GM12878 (cell line): Measurements from ENCODE around the gene NTM.

Experiments
- CBX3 ChIP-seq: fragments of 200-600 bp; sonication (generic); IDR thresholded peaks from 2 replicates; pipeline ENCODE4 v1.6.1; 2016; ENCODE audit warnings: low read depth, borderline replicate concordance
- GATAD2B ChIP-seq: fragments of 450-650 bp; conservative IDR thresholded peaks from 2 replicates; pipeline ENCODE4 v1.6.1; 2017; ENCODE audit warnings: low read depth, mild to moderate bottlenecking, moderate library complexity
- RBBP5 ChIP-seq: fragments of 200-600 bp; sonication (generic); conservative IDR thresholded peaks from 2 replicates; pipeline ENCODE4 v1.6.1; 2016
- TAF1 ChIP-seq: IDR thresholded peaks from 2 replicates; pipeline ENCODE4 v1.6.1; 2011; ENCODE audit warnings: mild to moderate bottlenecking, low read depth, low read length, borderline replicate concordance

DNA sequence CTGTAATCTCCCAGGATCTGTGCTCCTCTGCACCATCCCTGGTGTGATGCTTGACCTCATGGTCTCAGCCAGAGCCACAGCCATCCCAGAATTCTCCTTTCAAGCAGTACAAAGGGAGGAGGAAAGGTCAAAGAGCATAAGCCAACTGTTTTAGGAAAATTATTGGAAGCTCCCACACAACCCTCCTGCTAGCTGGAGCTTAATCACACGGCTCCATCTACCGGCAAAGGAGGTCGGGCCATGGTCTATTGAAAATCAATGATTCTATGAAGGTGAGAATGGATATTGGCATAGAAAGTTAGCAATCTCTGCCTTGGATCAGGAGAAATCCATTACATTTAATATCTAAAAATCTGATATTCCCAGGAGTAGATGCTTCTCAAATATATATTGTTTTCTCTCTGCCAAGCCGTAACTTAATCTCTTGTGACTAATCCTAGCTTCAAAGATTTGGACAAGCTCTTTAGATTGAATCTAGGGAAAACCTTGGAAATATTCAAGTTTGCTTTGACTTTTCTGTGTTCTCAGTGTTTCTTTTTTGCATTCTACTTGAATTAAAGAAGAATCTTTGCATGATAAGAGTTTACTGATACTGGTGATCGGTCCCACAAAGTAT, 259.6 kb downstream of the NTM start:
- TF ChIP-seq CBX3 (no peak), TAF1 (no peak), RBBP5 (no peak), GATAD2B (no peak)
